Stomach (tissue), 4 donors: Measurements from ENCODE around the gene PLCB1.

Experiments
- EP300 ChIP-seq: sonication (generic); formaldehyde crosslinking; IDR thresholded peaks from one replicate; pipeline ENCODE4 v1.6.1; 2017; ENCODE audit warnings: antibody characterized with exemption
- POLR2A ChIP-seq, 4 donors: fragments of 450-650 bp; IDR thresholded peaks; one replicate each; pipeline ENCODE4 v1.6.1; 2016; ENCODE audit warnings: antibody characterized with exemption in 4 of 4, control low read depth in 2 of 4, mild to moderate bottlenecking in 1 of 4, moderate library complexity in 1 of 4
- POLR2AphosphoS5 ChIP-seq, 3 donors: sonication (generic); formaldehyde crosslinking; IDR thresholded peaks; one replicate each; pipeline ENCODE4 v1.6.1; 2016; ENCODE audit warnings: antibody characterized with exemption in 3 of 3
- TF ChIP-seq, protein P1 (sequence below), 7 experiments: fragments of 450-650 bp in 4 of 7; fragments of 200-600 bp in 3 of 7; sonication (generic) in 3 of 7; IDR thresholded peaks; one replicate each; pipeline ENCODE4 v1.5.1; 2016 to 2019; ENCODE audit warnings: antibody characterized with exemption in 7 of 7, control low read depth in 2 of 7, mild to moderate bottlenecking in 1 of 7

DNA sequence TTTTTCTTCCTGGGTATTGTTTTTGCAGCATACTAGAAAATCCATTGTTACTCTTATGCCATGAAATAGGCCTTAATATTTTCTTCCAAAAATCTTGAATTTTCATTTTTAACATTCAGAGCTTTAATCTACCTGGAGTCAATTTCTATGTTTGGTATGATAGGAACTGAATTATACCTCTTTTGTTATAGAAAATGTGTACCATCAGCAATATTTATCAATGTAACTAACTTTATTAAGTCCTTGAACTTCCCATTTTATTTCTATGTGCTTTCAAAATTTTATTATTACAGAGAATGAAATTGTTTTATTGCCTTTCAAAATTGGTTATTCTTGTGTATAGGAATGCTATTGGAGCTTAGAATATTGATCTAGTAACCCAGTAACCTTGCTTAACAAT, 68.2 kb downstream of the PLCB1 start:
- TF ChIP-seq, protein P1, sequence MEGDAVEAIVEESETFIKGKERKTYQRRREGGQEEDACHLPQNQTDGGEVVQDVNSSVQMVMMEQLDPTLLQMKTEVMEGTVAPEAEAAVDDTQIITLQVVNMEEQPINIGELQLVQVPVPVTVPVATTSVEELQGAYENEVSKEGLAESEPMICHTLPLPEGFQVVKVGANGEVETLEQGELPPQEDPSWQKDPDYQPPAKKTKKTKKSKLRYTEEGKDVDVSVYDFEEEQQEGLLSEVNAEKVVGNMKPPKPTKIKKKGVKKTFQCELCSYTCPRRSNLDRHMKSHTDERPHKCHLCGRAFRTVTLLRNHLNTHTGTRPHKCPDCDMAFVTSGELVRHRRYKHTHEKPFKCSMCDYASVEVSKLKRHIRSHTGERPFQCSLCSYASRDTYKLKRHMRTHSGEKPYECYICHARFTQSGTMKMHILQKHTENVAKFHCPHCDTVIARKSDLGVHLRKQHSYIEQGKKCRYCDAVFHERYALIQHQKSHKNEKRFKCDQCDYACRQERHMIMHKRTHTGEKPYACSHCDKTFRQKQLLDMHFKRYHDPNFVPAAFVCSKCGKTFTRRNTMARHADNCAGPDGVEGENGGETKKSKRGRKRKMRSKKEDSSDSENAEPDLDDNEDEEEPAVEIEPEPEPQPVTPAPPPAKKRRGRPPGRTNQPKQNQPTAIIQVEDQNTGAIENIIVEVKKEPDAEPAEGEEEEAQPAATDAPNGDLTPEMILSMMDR (IDR thresholded peaks at IDR 0.05), result no peak
- TF ChIP-seq POLR2A (IDR thresholded peaks at IDR 0.05) (no peak), POLR2AphosphoS5 (IDR thresholded peaks at IDR 0.05) (no peak), EP300 (no peak)
